GM19468 (cell line): ENCODE measurements around the gene UNC13A.
A peak's percentile ranks its signal among the peaks of the same experiment; 100 is the strongest.
"Not testable (repeated sequence)": the region's sequence is repeated elsewhere in the genome, so short reads cannot be mapped to it uniquely, and the experiment has no call there.

Experiments
- ATAC-seq: cut with Tn5 transposase; IDR thresholded peaks from one replicate; pipeline ENCODE4 v1.9.1; 2021; ENCODE audit warnings: mild to moderate bottlenecking, moderate library complexity, moderate number of reproducible peaks; ENCODE audit not compliant: unreplicated experiment; ENCODE audit errors: extremely low read depth

UNC13A gene

DNA sequence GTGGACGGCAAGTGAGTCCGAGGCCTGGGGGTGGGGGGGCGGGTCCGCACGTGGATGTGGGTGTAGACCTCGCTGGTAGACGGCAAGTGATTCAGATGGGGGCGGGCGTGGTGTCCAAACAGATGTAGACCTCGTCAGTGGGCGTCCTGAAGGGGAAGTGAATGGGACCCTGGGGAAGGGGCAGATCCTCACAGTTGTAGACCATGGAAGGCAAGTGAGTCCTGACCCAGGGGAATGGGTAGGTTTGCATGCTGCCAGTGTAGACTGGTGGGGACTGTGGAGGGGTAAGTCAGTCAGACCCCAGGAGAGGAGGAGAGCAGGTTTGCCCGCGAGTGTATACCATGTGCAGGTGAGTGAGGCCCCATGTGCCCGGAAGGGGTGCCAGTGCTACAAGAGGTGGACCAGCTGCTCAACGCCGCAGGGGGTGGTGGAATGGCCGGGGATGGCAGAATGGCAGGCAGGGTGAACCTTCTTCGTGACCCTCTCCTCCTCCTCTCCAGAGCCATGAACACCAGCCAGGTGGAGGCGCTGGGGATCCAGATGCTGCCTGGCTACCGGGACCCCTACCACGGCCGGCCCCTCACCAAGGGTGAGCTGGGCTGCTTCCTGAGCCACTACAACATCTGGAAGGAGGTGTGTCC, 110.6 kb downstream of the UNC13A start:
- no peak for ATAC-seq

DNA sequence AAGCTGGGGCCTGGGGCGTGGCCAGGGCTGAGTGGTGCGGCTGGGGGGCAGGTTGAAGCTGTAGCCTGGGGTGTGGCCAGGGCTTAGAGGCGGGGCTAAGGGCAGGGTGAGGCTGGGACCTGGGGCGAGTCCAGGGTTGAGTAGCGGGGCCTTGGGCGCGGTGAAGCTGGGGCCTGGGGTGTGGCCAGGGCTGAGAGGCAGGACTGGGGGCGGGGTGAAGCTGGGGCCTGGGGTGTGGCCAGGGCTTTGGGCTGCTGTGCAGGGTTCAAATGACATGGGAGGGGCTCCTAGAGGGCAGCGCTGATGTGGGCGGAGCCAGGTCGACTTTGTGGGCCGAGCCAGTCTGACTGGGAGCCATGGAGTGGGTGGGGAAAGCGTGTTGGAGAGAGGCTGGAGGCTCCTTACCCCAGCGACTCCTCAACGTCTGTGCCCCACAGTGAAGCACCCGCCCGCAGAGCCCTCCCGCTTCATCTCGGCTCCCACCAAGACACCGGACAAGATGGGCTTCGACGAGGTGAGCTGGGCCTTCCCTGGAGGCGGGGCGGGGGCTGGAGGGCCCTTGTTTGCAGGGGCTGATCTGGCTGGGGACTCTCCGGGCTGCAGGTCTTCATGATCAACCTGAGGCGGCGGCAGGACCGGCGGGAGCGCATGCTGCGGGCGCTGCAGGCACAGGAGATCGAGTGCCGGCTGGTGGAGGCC, 111.2 kb downstream of the UNC13A start:
- ATAC-seq, result no peak

DNA sequence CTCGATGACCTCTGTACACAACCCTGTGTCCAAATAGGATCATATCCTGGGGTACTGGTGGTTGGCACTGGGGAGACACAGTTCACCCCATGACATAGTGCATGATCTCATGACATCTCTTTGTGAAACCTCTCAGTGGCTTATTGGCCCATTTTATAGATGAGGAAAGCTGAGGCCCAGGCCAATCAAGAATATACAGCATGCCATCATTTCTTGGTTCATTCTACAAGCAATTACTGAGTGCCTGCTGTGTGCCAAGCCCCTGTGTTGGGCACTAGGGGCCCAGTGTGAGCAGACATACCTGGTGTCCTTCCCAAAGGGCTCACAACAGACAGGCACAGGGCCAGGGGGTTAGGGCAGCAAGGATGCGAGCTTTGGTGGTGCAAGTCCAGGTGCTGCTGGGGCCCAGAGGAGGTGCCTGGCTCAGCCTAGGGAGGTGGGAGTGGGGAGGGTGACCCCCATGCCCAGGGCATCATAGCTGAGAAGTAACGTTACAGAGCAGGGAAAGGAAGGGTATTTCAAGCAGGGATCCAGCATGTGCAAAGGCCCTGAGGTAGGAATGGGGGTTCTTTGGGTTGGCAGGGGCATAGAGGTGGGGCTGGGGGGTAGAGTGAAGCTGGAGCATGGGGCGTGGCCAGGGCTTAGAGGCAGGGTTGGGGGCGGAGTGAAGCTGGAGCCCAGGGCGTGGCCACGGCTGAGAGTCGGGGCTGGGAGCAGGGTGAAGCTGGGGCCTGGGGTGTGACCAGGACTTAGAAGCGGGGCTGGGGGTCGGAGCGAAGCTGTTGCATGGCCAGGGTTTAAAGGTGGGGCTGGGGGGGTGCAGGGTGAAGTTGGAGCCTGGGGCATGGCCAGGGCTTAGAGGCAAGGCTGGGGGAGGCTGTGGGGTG, 112.0 kb downstream of the UNC13A start:
- ATAC-seq, result no peak

GRCh38 chr19:17572638-17573037, 115.5 kb downstream of the UNC13A start:
- ATAC-seq, result no peak

DNA sequence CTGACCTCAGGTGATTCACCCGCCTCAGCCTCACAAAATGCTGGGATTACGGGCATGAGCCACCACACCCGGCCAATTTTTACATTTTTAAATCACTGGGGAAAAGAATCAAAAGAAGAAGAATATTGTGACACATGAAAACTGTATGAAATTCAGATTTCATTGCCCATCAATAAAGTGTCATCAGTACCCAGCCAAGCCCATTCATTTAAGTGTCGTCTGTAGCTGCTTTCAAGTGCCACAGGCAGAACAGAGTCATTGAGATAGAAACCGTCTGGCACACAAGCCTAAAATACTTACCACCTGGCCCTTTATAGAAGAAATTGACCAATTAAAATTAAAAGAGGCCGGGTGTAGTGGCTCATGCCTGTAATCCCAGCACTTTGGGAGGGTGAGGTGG, 117.4 kb downstream of the UNC13A start:
- no peak for ATAC-seq

DNA sequence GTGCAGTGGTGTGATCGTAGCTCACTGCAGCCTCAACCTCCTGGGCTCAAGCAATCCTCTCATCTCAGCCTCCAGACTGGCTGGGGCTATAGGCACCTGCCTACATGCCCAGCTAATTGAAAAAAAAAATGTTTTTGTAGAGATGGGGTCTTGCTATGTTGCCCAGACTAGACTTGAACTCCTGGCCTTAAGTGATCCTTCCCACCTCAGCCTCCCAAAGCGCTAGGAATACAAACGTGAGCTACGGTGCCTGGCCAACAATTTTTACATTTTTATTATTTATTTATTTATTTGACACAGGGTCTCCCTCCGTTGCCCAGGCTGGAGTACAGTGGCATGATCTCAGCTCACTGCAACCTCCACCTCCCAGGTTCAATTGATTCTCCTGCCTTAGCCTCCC, 117.9 kb downstream of the UNC13A start:
- not testable (repeated sequence) for ATAC-seq

DNA sequence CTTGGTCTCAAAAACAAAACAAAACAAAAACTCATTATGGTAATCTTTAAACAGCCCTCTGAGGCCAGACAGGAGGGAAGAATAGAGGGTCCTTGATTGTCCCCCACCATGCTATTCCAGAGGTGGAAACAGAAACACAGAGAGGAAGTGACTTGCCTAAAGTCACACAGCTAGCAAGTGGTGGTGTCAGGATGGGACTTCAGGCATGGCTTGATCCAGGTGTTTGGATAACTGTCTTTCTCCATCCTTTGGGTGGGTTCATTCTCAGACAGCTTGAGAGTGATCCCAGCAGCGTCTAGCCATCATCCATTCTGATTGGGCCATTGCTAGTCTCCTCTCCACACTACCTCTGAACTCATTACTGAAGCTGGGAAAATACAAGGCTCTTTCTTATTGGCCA, 120.2 kb downstream of the UNC13A start:
- no peak for ATAC-seq

- ATAC-seq, result no peak
Measured at GRCh38 chr19:17565611-17566010, 122.5 kb downstream of the UNC13A start.

DNA sequence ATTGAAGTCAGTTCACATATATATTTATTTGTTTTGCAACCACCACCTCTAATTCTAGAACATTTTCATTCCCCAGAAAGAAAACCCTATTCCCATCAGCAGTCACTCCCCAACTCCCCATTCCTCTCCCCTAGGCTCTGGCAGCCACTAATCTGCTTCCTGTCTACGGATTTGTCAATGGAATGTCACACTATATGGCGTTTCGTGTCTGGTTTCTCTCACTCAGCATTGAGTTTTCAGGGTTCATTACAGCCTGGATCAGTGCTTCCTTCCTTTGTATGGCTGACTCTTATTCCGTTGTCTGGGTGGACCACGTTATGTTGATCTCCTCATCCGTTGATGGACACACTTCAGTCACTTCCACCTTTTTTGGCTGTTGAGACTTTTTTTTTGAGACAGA, 123.4 kb downstream of the UNC13A start:
- ATAC-seq, result no peak

DNA sequence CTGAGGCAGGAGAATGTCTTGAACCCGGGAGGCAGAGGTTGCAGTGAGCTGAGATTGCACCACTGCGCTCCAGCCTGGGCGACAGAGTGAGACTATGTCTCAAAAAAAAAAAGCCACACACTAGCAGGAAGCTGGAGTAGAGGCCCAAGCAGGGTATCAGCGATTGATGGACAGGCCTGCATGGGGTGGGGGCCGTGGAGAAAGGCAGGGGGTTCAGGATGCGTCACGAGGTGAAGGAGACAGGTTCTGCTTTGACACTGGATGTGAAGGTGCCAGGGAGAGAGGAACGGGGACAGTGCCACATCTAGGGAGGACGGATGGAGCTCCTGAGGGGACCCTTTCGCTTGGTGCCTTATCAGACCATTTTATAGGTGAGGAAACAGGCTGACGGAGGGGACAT, 125.6 kb downstream of the UNC13A start:
- ATAC-seq, result no peak

DNA sequence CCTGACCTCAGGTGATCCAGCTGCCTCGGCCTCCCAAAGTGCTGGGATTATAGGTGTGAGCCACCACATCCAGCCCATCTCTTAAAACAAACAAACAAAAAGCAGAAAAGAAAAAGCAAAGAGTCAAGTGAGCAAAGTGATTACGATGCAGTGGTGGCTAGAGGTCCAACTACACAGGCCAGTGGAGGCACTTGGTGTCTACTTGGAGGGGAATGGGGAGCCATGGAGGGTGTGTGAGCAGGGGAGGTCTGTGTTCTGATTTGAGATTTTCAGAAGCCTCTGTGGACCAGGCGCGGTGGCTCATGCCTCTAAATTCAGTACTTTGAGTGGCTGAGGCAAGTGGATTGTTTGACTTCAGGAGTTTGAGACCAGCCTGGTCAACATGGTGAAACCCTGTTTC, 126.1 kb downstream of the UNC13A start:
- ATAC-seq, result no peak

DNA sequence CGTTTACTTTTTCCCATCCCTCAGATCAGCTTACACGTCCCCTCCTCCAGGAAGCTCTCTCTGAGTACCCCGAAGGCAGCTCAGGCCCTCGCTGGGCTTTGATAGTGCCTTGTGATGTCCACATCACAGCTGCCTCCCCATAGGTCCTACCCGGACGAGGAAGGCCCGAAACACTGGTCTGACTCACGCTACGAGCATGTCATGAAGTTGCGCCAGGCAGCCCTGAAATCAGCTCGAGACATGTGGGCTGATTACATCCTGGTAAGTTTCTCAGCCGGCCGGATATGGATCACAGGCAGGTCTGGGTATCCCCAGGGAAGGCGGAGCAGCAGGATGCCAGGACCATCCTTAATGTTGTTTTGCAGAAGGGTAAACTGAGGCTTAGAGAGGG, 128.0 kb downstream of the UNC13A start:
- no peak for ATAC-seq

- no peak for ATAC-seq
Measured at GRCh38 chr19:17557466-17557865, 130.7 kb downstream of the UNC13A start.

- no peak for ATAC-seq
Measured at GRCh38 chr19:17556995-17557394, 131.2 kb downstream of the UNC13A start.

DNA sequence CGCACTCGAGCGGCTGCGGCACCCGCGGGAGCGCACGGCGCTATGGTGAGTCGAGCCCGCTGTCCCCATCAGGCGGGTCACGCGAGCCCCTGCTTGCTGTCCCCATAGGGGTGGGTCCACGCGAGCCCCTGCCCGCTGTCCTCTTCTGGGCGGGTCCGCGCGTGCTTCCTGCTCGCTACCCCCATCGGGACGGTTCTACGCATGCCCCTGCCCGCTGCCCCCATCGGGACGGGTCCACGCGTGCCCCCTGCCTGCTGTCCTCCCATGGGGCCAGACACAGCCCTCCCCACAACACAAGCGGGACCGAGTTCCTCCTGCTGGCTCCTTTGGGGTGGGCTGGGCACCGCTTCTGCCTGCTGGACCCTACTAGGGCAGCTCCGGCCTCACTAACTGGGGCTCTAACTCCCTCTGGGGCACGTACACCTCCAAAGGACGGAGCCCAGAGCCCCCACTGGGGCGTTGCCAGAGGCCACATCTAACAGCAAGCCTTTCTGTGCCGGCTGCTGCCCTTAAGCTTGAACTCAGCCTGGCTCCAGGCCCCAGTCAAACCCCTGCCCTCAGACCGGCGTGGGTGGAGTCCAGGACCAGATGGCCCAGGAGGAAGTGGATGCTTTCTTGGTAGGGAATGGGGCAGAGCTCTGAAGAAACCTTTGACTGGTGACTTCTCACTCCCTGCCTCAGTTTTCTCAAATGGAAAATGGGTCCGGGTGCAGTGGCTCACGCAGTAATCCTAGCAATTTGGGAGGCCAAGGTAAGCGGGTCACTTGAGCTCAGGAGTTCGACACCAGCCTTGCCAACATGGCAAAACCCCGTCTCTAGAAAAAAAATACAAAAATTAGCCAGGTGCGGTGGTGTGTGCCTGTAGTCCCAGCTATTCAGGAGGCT, 132.0 kb downstream of the UNC13A start:
- ATAC-seq, result peak; percentile 6

DNA sequence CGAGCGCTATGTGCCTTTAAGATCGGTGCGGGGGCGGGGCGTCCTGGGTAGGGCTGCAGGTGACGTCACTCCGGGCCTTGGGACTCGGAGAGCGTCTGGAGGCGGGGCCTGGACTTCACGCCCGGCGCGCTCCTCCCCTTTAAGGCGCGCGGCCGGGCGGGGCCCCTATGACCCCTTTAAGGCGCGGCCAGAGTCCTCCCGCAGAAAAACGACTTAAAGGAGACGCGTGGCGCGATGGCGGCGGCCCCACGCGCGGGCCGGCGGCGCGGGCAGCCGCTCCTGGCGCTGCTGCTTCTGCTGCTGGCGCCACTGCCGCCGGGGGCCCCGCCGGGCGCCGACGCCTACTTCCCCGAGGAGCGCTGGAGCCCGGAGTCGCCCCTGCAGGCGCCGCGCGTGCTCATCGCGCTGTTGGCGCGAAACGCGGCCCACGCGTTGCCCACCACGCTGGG, 132.7 kb downstream of the UNC13A start, which contains the start of gene COLGALT1:
COLGALT1 (plus strand) TSS at position 170 of the 449 bp plus-strand sequence; CDS start at position 235, 65 bp downstream.
- ATAC-seq, result peak; percentile 53

GRCh38 chr19:17554968-17555479, 133.1 kb downstream of the UNC13A start:
- ATAC-seq, result no peak

DNA sequence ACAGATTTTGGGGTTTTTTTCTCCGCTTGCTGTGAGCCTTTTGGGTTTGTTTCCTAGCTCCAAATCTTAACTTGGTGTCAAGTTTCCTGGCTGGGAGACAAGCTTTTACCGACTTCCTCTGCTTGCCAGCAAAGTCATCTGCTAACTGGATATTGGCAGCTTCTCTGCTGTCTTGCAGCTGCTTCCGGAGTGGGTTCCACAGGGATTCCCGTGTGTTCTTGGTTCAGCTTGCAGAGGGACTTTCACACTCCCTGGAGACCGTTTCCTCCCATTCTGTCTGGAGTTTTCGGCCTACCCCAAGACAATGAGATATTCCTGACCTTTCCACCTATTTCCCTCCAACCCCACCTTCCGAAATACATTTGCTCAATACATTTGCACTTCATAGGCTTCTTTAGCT, 134.9 kb downstream of the UNC13A start:
- ATAC-seq, result no peak

DNA sequence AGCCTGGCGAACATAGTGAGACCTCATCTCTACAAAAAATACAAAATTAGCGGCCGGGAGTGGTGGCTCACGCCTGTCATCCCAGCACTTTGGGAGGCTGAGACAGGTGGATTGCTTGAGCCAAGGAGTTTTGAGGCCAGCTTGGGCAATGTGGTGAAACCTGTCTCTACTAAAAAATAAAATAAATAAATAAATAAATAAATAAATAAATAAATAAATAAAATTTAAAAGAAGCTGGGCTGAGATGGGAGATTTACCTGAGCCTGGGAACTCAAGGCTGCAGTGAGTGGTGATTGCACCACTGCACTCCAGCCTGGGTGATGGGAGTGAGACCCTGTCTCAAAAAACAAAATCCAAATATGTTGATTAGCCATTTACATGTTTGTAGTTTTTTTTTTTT, 135.4 kb downstream of the UNC13A start:
- ATAC-seq, result not testable (repeated sequence)
